NCI-H2227 (cell line): ENCODE data around the gene CEP128.

Experiments used
- DNase-seq: peaks from one replicate; lab custom pipeline; 2025; ENCODE audit not compliant: unreplicated experiment; lab: John Stamatoyannopoulos, UW

CEP128 gene

DNA sequence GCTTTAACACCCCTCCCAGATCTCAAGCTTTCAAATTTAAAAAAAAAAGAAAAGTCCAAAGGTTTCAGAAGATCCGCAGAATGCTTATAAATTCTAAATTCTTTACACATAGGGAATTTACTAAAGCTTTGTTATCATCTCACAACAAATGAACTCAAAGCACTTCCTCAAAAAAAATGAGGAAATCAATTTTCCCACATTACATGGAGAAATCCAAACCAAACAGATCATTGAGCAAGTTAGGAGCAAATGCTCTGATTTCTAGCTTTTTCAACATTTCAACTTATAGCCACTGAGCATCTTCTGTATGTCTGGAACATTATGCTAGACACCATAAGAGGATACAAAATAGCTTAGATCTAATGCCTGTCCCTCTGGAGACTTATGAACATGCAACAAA lies 161.0 kb downstream of the CEP128 start:
- DNase-seq: no peak

DNA sequence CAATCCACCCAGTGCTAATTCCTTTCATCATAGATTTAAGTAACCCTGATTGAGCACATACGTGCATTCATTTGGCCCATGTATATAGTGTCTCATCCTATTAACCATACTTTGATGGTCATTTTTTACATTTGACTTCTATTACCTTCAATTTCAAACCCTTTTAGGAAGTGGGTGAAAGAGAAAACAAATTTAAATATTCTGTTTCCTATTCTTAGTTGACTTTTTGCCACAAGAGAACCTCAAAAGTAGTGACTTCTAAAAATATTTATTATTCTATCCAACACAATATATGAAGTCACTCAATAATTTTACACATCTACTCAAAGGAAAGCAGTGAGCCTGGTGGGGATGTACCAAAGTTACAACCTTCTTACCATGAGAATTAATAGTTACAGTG lies 164.9 kb downstream of the CEP128 start:
- no peak for DNase-seq

DNA sequence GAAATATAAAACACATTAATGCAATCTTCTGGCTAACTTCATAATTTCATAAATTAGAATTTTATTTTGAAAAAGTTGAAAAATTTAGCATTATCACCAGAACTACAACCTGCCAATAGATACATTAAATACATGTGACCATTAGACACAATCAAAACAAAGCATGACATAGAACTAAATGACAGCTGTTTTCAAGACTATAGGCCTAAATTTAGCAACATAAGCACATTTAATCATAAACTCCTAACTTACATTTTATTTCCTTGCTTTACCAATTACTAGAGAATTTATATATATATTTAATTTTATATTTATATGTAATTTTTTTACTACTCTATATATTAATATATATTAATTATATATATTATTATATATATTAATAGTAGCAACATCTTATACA lies 165.4 kb downstream of the CEP128 start:
- DNase-seq: no peak

DNA sequence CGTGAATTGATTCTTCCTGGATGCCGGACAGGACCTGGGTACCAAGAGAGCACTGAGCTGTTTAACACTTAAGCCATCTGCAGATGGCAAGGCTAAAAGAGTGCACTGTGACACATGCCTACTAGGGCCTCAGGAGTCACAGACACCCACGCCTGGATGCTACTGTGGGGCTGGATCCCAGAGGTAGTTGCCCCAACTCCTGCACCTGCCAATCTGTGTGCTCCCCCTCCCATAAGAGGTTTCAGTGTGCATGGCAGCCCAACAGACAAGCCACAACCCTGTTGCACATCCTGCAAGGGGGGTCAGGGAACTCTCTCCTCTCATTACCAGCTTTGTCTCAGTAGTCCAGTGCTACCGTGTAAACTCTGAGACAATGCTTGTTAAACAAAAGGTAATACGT lies 169.0 kb downstream of the CEP128 start:
- no peak for DNase-seq

DNA sequence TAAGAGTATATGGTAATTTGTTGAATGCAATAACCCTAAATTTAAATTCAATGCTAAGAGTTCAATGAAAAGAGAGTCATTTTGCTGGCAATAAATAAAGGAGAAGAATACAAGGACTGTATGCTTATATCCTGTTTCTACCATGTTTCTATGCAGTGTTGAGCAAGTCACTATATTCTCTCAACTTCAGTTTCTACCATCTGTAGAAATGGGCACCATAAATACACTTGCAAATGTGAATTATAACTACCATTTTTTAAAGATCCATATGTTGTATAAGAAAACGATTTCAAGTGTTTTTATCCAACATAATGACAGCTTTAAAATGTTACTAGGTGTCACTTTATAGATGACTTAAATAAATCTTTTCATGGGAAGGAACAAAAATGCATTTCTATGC lies 170.3 kb downstream of the CEP128 start:
- DNase-seq: no peak

DNA sequence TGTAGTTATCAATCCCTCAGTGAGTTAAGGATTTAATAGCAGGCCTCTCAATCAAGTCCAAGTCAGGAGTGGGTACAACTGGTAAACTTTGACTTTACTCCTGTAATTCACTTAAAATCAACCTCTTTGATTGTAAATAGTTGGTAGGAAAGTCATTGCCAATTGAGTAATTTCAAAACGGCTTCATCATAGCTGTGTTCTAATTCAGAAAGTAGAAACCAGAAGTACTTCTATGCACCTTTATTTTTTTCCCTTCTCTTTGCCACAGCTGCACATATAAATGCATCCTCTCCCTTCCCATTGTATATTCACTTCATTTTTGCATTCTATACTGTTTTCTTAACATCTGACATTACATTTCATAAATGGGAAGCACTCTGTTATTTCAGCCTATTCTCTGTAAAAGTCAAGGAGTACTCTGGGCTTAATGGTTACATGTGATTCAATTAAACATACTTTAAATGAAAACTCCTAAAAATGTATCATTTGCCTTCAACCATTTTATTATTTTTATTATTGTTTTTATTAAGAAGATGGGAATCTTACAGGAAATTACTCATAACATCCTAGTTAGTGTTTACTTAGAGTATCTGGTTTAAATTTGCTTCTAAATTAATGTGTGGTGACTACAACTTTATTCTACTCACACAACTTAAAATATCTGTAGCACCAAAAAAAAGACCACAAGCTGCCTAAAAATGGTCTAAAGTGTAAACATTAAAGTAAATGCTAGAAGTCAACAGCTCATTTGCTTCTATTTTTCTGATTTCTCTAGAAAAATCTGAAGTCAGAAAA lies 171.2 kb downstream of the CEP128 start:
- DNase-seq: no peak

DNA sequence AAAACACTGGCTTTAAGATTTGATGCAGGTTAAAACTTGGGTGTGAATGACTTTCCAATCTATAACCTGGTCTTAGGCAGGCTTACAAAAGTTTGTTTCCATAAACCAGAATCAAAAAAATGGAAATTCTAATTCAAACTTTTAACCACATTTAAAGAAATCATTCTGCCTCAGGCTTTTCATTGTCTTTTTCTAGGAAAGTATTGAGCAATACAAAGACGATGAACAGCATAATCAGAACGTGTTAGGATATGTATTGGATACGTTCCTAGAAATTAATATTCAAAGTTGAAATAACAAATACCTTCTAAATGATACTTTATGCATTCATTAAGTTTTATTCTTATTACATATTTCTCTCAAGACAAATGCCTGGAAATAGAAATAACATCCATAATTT lies 172.9 kb downstream of the CEP128 start:
- no peak for DNase-seq

DNA sequence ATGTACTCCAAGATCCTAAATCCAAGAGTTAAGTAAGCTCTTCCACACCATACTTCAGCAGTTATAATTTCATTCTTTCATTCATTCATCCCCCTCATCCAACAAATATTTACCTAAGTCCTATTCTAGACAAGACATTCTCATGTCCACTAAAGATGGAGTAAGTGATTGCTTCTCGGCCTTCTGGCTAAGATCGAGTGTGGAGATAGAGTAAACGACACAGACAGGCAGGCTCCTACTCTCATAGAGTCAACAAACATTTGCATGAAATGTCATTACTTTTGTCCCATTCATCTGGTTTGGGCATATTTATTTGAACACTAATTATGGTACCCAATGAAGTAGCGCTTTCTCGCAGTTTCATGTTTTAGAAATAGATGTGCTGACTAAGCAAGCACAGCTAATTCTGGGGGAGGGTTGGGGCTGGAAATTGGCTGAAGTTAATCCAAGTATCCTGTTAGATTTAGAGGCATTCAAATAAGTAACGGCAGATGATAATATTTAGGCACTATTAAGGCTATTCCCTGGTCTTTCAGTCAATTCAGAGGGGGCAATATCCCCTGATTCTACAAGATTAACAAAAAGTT lies 176.5 kb downstream of the CEP128 start:
- DNase-seq: no peak

DNA sequence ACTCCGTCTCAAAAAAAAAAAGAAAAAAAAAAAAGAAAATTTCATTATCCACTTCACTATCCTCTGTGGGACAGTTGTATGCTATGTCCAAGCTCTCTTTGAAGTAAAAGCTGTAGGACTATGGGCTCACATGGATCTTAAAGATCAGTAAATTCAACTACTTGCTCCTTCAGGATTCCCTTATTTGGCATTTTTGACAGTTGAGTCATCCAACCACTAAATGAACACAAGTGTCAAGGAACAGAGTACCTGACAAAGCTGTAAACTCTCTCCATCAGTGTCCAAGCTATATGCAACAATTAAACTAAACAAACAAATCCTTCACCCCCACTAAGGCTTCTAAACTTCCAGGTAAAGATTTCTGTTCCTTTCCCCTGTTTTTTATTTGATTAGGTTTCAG lies 177.0 kb downstream of the CEP128 start:
- DNase-seq: no peak

DNA sequence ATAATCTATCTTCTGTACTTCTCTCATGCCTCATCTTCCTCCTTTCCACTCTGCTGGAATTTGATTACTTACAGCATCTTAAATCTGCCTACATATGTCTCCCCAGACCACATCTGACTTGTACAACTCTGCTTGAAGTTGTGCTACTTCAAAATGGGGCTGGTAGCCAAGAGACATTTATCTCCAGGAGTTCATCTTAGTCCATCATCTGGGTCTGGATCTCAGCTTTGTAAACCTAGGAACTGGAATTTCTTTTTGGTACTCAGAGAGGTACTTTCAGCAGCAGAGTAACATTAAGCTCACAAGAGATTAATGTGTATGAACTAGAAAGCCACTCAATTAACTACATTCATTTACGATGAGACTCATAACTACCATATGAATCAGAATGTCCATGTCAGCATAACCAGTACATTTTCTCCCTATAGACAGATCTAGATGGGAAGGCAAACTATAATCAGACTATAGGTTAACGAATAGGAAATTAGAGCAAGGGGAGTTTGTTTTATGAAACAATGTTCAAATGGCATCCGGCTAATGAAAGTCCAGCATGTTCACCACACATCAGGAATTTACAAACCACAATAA lies 178.8 kb downstream of the CEP128 start:
- no peak for DNase-seq

DNA sequence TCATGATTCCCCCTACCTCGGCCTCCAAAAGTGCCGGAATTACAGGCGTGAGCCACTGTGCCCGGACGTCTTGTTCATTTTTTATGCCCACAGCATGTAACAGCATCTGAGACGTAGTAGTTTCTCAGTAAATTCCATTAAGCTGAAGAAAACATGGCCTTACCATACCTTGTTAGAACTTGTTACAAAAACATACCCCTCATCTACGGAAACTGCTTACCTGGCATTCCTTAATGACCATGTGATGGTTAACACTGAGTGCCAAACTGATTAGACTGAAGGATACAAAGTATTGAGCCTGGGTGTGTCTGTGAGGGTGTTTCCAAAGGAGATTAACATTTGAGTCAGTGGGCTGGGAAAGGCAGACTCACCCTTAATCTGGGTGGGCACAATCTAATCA lies 186.8 kb downstream of the CEP128 start:
- no peak for DNase-seq

DNA sequence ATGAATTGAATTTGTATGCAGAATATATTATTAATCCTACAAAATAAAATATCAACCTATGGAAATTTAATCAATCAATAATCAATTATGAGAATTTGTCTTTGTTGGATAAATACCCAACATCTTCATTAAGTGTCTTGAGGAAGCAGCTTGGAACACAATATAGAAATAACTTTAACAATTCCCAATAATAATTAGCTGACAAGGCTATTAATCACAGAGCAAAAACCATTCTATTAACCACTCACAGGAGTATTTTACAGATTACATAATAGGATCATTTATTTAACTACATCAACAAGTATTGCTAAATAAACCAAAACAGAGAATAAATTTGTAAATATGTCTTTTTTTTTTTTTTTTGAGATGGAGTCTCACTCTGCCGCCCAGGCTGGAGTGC lies 190.3 kb downstream of the CEP128 start:
- no peak for DNase-seq

DNA sequence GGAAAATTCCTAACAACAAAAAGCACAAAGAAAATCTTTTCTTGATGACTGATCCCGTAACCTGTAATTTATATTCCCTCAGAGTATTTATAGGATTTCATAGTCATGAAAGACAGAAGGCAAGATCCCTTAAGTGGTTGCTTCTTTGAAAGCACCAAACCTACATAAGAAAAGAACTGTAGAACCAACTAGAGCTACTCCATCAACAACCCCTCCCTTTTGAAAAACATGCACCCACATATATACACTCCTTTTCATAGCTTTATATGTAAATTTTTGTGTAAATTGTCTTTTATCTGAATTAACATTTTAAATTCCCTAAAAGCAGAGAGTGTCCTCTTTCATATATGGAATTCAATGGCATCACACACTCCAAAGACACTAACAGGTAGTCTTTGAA lies 215.3 kb downstream of the CEP128 start:
- no peak for DNase-seq

DNA sequence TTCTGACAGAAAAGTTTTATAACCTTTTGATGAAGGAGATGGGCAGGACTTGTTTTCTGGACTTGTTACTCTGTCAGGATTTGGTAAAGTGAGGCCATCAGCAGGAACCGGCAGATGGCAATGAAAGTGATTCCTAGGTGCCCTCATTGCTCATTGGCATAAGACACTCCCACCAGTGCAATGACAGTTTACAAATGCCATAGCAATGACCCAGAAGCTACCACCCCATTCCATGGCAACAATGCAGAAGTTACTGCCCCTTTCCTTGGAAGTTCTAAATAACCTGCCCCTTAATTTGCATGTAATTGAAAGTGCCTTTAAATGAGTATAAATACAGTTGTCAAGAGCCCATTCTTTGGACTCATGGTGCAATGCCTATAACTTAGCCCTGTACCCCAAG lies 222.6 kb downstream of the CEP128 start:
- DNase-seq: no peak

DNA sequence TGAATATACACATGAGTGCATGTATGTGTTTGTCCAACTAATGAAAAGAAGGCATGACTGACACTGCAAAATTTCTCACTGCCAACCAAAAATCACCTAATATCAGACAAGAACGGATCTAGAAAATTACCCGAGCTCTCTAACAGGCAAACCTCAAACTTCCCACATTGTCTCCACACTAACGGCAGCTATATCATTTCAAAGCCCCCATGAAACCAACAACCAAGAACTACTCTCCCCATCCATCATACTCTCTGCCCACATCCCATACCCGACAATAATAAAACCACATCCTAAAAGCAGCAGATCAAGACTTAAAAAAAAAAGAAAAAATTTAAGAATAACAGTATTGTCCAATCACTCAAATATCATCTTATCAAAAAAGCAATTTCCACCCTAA lies 227.1 kb downstream of the CEP128 start:
- DNase-seq: no peak

DNA sequence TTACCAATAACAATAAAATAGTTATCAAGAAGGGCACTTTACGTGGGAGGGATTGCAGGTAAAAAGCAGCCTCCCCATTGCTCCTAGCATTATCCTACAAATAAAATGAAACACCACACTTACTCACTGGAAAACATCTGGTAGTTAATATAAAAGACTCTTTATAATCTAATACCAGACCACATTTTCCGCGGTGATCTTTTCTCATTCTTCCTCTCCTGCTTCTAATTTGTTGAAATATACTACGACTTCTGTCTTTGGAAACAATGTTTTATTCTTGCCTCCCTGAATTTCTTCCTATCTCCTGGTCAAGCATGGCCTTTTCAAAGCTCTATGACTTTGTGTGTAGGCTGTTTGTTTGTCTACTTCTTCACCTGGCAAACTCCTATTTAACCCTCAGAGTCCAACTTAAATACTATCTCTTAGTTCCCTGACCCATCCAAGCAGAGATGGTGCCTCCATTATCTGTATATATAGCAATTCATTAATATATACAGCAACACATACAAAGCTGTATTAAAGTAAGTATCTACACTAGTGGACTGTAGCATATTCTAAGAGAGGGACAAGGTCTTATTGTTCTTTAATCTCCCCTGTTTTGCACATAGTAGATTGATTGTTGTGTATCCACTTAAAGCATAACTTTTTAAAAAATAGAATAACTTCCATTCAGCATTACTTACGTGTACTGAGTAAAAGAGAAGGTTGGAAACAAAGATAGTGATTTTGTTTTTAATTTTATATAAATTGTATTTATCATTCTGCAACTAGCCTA lies 228.3 kb downstream of the CEP128 start:
- no peak for DNase-seq

DNA sequence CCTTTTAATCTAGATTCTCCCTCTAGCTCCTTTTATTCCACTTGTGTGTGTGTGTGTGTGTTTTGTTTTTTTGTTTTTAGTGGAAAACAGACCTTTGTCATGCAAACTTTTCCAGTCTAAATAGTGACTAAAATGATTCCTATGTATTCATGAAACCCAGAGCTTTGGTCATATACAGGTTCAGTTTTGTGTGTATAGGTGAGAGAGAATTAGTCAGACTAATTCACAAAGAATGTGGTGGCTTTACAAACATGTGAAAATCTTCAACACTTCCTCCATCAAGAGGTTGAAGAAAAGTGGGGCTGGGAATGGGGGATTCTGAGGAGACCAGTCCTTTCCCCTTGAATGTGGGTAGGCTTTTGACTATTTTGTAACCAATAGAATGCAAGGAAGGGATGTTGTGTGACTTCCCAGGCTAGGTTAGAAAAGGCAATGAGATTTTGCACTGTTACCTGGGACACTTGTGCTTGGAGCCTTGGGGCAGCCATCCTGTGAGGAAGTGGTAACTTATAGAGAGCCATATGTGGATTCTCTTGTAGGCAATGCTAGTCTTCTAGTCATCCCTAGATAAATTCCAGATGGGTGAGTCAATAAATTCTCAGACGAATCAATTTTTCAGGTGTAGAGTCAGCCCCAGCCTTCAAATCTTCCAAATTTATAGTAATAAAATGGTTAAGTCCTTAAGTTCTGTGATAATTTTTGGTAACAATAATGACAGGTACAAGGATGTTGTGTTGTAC lies 236.1 kb downstream of the CEP128 start:
- DNase-seq: no peak

DNA sequence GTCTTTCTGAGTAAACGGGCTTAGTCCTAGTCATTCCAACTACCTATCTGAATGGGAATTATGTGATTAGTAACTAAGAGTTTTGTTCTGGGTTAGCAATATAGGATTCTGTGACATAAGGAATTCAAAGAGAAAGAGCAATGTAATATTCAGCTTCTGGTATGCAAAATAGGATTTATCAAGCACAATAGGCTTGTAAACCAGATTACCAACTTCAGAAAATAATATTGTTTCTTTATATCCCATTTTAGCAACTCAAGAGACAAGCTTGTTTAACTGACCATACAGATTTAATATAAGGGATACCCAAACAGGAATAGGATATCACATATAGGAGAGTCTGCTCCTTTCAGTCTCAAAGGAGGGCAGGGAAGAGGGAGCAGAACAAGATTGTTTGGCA lies 240.9 kb downstream of the CEP128 start:
- no peak for DNase-seq

DNA sequence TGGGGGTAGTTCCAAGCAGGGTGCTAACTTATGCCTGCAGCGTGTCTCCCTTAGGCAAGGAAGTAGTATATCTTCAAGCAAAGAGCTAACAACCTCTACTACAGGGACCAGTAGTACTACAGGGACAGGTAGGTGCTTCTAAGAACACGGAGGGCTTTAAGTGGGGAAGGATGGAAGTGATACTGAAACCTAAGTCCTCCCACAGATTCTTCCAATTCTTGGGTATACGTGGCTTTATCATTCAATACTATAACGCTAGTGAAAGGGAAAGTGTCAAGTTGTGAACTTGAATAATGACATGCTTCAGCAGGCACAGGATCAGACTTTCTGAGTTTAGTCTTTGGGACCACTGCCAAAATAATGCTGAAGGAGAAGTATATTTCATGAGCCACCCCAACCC lies 241.7 kb downstream of the CEP128 start:
- DNase-seq: no peak

DNA sequence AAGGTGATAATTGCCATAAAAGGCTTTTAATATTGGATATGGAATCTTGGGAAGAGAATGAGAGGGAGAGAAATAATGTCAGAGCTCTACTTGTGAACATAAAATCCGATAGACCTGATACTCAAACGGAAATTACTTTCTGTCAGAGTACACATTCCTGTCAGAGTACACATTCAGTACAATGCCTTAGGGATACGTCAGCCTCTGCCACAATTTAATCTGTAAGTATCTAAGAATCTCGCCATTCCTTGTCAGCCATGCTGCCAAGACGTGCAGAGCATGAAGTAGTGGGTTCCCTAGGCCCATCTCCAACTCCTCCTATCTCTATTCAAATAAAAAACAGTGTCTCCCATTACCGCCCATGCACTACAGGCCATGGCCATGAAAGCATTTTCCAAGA lies 242.6 kb downstream of the CEP128 start:
- DNase-seq: no peak

DNA sequence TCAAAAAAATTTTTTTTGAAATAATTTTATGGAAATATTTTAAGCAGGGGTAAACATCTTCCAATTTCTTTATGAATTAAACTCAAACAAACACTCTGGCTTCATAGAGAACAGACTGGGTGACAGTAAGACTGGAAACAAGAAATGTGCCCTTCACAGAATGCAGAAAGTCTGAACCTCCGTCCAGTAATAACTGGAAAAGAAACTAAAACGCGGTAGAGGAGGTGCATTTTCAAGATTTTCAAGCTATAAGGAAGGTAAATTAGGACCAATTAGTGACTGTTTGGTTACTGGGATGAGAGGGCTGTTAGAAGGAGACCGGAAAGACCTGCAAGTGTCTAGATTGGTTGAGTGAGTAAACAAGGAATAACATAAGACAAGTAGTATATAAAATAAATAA lies 245.7 kb downstream of the CEP128 start:
- DNase-seq: no peak
